Central memory CD4-positive, alpha-beta T cell (primary cell): ENCODE data around the gene SPINK14.

Experiments used
- DNase-seq: peaks from one replicate; pipeline ENCODE4 v3.0.0; 2022

SPINK14 gene

DNA sequence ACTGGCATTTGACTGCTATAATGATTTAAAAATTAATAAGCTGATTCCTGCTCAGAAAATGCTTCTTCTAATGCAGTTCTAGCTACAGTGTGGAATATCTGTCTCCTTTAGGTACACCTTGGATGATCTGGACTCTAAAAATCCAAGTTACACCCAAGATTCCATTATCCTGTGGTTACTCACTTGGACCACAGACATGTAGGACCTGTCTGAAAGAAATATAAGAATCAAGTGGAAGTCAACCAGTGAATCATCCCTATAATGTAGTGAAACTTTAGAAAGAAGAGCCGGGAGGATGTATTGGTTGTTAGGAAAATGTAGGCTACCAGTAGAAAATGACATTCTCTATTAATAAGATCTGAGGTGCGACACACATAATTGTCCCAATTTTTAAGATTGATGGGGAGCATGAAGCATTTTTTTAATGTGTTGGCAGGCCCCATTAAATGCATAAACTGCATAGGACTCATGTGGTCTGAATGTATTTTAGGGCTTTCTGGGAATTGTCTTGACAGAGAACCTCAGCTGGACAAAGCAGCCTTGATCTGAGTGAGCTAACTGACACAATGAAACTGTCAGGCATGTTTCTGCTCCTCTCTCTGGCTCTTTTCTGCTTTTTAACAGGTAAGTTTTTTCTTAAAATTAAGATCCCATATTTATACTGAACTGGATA, 34.3 kb downstream of the SPINK14 start, which contains the start of gene SPINK6:
TSS of gene SPINK6 (plus strand) at position 512 of the 673 bp plus-strand sequence. CDS start at position 567, 55 bp downstream.
- DNase-seq, result no peak

DNA sequence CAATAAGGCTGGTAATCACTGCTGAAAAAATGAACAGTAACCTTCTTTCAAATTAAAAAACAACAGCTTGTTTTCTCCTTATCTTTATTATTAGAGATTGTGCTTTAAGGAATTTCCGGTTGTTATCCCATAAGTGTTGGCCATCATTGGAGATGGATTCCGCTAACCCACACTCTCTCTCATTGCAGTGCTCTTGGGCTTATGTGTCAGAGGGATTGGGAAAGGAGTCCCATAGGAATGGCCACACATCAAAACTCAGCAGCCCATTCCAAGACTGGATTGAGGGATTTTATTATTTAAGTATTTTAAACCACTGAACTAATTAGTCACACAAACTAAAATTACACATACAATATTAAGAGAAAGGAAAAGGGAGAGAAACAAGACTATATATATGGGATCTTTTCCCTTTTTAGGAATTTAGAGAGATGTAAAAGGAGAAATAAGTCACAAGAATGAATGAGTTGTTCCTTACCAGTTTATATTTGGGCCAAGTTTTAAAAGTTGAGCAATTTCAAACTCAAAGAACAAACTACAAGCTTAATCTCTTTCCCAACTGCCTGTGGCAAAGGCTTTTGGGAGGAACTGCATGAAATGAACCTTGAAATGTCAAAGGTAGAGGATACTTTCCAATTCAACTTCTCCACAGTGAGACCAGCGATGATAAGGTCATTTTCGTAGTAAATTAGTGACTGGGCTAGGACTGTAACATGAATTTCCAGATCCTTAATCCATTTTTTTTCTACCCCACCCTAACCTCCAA, 36.9 kb downstream of the SPINK14 start:
- no peak for DNase-seq

GRCh38 chr5:148205865-148206264, 37.5 kb downstream of the SPINK14 start:
- DNase-seq, result no peak

DNA sequence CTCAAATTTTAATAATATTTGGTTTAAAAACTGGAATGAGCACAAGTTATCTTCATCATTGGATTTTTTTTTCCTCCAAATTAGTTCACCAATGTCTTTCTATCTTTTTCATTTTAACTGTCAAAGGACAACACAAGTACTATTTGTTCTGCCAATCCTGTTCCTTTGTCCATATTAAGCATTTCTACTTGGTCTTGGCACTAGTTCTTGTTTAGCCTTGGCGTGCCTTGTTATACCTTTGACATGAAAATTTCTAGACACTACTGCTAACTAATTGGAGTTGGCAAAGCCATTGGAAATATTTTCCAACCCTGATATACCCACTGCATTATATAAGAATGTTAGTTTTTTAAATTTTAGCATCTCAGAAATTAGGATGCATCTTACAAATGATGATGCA, 38.3 kb downstream of the SPINK14 start:
- DNase-seq, result no peak

GRCh38 chr5:148208226-148208625, 39.9 kb downstream of the SPINK14 start:
- no peak for DNase-seq

GRCh38 chr5:148209151-148209770, 40.9 kb downstream of the SPINK14 start:
- no peak for DNase-seq

- no peak for DNase-seq
Measured at GRCh38 chr5:148214665-148215185, 46.4 kb downstream of the SPINK14 start.

DNA sequence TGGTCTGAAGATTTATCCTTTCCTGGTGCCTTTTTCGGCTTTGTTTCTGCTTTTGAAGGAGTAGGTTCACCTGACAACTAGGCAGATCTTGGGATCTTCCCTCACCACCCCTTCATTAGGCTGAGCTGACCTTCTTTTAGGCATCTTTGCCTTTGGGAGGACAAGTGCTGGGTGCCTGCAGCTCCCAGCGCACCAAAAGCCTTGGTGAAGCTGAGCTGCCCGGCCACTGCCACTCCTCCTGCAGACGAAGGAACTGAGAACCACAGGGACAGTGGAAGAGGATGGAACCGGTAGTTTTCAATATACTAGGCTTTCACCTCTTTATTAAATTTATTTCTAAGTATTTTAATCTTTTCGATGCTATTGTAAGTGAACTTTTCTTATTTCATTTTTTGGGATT, 53.2 kb downstream of the SPINK14 start:
- DNase-seq, result no peak

DNA sequence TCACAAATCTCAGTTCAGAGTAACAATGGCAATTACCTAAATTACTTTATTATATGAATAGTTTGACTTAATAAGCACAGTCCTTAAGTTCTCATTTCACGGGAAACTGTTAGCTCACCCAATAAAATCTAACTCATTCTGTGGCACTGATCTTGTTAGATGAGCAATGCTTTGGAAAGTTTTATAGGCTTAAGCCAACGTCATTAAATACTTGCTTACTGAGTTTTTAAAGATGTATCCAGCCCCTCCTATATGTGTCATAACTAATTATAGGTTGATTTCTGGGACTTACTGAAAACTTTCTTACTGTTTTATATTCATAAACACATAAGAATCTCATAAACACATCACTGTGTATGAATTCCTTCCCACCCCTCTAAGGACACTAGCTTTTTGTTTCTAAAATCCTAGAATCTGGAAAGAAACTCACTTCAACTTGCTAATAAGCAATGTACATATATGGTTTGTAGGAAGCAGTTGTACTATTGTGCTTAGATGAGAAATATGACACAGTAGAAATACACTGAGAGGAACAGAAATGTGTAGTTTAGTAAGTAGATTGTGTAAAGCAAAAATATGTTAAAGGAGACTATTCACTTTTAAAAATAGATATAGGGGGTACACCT, 55.9 kb downstream of the SPINK14 start:
- DNase-seq, result no peak
